NCI-H146 treated with DMSO at 0.1 percent for 48 hours (cell line): ENCODE measurements around the gene RESP18.
A peak's percentile ranks its signal among the peaks of the same experiment; 100 is the strongest.
"Not testable (repeated sequence)": the region's sequence is repeated elsewhere in the genome, so short reads cannot be mapped to it uniquely, and the experiment has no call there.

Experiments
- DNase-seq: peaks from one replicate; lab custom pipeline; 2025; ENCODE audit not compliant: unreplicated experiment; lab: John Stamatoyannopoulos, UW

The RESP18 gene

DNA sequence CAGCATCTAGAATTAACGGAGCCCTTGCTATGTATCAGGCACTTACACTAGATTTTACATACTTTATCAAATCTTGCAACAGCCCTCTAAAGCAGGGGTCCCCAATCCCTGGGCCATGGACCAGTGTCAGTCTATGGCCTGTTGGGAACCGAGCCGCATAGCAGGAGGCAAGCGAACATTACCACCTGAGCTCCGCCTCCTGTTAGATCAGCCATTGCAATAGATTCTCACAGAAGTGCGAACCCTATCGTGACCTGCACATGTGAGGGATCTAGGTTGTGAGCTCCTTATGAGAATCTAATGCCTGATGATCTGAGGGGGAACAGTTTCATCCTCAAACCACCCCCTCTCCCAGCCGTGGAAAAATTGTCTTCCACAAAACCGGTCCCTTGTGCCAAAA, 39.9 kb downstream of the RESP18 start:
- DNase-seq, result no peak

DNA sequence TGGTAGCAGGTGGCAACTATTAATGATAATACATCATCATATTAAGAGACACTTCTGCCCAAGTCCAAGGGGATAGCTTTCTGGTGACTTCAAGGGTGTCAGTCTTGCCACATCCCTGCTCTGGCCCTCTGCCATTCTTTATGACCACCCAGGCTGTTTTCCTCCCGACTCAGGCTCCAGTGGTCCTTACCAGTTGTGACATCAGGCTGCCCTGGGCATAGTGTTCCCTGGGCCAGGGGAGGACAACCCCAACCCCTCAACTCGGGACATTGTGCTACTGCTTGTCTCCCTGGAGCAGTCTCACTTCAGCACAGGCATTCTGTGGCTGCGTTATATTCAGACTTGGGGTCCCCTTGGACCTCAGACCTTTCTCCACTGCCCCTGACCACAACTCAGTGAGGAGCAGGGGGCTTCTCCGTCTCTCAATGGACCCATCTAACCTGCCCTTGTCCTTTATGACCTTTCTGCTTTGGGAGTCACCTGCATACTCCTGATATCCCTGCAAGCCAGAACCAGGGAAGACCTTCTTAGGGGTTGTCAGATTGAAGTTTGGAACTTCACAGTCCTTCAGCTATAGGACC, 40.5 kb downstream of the RESP18 start:
- DNase-seq, result no peak

GRCh38 chr2:219291394-219291793, 41.1 kb downstream of the RESP18 start:
- DNase-seq, result no peak

DNA sequence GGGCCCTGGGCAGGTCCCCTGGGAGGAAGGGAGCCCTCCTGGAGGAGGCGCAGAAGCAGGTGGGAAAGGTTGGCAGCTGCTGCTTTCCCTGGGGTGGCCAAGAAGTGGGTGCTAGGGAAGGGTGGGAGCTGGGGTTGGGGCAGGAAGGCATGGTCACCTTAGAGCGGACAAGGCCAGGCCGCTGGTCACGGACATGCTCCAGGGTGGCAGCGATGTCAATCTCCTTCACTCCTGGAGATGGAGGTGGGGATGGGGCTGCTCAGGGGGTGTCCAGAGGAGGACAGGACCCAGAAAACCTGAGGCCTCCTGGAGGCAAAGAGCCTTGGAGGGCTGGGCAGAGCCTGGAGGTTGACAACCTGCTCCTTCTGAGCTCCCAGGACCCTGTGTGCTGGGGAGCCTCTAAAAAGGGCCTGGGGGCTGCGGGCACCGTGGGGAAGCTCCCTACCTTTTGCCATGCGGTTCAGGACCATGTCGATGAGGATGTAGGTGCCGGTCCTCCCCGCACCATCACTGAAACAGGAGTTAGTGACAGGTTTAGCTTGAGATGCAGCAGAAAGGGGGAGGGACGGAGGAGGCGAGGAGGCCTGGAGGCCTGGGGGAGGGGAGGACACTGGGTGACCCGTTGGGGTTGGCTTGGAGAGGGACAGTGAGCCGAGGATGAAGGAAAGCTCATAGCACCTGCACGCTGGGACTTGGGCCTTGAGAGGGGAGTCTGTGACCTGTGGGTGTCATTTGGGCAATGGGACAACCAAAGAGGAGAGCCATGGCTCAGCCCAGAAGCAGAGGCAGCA, 42.0 kb downstream of the RESP18 start:
- no peak for DNase-seq

DNA sequence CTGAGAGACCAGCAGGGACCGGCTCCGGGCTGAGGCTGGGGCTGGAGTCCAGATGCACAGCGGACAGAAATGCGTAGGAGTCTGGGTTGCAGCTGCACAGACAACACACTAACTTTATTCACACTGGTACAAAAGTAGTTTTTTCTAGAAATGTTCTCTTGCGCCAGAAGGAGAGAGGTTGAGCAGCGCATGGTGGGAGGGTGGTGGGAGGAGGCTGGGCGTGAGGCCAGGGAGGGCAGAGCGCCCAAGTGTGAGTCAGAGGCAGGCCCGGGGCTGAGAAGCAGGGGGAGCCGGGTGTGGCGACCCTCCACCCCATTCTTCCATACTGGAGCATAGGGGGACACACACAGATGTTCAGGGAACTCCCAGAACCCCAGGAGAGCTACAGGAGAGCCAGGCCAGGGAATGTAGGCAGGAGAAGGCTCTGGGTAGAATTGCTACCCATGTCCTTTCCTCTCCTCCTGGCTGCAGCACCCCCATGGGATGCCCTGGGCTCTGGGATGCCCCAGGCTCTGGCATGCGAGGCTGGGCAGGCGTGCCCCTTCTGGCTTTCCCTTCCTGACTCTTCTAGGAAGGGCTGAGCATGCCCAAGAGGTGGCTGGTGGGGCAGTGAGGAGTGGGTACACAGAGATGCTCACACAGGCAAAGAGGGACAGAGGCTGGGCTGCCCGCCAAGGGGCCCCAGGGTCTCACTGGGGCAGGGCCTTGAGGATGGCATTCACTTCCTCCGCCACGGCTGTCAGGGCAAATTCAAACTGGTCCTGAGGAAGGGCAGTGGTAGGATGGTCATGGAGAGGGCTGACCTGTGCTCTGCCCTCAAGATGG, 42.8 kb downstream of the RESP18 start:
- DNase-seq, result no peak

DNA sequence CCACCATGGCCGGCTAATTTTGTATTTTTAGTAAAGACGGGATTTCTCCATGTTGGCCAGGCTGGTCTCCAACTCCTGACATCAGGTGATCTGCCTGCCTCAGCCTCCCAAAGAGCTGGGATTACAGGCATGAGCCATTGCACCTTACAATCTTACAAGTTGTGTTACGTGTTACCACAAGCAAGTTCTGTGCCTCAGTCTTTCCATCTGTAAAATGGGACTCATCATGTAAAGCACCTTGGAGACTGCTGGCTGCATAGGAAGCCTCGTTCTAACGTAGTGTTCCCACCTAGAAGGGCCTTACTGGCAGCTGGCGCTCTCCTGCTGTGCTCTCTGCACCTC, 43.4 kb downstream of the RESP18 start:
- no peak for DNase-seq

DNA sequence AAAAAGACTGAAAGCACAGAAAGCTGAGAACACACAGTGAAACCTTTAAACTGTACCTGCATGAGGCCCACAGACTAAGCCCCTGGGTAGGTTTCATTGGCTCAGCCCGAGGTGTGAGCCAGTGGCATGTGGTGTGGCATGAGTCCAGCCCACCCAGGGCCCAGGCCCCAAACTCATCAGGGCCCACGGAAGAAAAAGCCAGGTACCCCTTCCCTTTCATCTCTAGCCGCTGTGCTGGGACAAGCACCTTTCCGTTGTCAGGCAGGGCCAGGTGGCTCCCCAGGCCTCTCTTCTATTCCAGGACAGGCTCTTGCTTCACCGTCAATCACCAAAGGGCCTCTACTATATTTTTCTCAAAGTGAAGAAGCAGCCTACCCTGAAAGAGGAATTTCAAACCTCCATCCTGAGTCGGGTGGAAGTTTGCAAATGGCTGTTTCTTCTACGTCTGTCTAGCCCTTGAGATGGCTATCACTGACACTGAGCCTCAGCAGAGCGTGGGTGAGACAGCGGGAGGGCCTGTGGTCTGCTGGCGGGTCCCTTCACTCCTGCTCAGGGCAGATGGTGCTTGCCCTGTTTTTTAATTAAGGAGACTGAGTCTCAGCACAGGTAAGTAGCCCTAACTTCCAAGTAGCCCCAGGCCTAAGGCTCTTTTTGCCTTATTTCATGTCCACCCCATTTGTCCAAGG, 44.8 kb downstream of the RESP18 start:
- no peak for DNase-seq

DNA sequence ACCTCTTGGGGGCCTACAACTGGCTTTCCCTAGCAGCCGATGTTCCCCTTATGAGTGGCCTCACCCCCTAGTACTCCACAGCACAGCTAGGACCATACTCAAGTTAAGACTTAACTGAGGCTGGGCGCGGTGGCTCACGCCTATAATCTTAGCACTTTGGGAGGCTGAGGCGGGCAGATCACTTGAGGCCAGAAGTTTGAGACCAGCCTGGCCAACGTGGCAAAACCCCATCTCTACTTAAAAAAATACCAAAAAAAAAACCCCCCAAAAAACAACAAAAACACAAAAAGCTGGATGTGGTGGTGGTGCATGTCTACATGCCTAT, 45.5 kb downstream of the RESP18 start:
- DNase-seq, result not testable (repeated sequence)

DNA sequence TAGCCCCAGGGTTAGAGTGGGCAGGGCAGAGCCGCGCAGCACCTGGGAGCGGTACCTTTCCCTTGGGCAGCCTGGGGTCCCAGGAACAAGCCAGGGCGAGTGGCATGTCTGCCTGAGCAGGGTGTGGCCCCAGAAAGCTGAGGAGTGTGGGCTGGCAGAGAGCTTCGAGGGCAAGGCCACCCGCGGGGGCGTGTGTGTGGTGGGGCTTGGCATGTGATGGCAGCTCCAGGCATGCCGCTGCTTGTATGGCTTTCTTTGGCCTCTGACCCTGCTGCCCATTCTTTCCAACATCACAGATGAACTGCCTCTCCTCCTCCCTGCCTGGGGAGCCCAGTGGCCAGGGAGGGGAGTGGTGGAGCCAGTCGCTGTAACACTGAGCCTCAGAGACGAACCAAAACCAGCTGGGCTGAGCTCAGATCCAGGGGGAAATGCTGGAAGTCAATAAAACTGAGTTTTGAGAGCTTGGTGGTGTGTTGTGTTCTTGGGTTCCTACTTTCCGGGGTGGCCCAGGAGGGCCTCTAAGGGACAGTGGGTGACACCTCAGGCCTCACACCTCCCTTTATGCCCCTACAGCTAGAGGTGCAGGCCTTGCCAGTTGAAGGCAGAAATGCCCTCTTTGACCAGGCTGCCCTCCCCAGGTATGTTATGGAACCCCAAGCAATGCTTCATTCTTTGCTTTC, 46.0 kb downstream of the RESP18 start:
- DNase-seq, result no peak

- DNase-seq, result no peak
These were observed 46.6 kb downstream of the RESP18 start for GRCh38 chr2:219285894-219286425.

GRCh38 chr2:219285373-219285735, 47.2 kb downstream of the RESP18 start:
- DNase-seq, result no peak

GRCh38 chr2:219284501-219285372, 47.8 kb downstream of the RESP18 start:
- no peak for DNase-seq

- no peak for DNase-seq
These were observed 49.5 kb downstream of the RESP18 start for GRCh38 chr2:219282943-219283581.

- DNase-seq, result no peak
These were observed 50.2 kb downstream of the RESP18 start for GRCh38 chr2:219282375-219282774.

DNA sequence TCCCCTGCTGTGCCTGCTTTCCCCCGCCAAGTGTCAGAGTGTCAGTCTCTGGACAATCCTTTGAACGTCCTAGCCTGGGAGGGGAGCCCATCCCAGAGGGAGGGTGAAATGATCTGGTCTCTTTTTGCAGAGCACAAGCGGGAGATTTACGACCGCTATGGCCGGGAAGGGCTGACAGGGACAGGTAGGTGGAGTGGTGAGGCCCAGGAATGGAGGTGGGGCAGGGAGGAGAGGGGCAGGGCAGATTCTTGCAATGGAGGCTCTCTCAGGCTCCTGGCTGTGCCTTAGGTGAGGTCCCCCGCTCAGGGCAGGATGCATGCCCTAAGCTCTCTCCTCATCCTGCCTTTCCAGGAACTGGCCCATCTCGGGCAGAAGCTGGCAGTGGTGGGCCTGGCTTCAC, 51.0 kb downstream of the RESP18 start:
- no peak for DNase-seq

DNA sequence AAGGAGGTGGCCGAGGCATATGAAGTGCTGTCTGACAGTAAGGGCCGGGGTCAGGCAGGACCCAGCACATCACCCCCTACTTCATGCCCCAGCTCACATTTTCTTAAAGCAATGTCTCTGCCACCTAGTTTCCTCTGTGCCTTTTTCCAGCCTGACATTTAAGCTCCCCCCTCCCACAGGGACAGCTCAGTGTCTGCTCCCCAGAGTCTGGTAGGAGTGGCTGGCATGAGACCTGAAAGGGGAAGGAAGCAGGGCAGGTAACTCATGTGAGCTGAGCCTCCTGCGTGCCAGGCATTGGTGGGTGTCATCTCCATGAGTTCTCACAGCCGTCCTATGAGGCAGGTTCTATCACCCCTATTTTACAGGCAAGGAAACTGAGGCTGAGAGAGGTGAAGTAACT, 51.9 kb downstream of the RESP18 start:
- no peak for DNase-seq

DNA sequence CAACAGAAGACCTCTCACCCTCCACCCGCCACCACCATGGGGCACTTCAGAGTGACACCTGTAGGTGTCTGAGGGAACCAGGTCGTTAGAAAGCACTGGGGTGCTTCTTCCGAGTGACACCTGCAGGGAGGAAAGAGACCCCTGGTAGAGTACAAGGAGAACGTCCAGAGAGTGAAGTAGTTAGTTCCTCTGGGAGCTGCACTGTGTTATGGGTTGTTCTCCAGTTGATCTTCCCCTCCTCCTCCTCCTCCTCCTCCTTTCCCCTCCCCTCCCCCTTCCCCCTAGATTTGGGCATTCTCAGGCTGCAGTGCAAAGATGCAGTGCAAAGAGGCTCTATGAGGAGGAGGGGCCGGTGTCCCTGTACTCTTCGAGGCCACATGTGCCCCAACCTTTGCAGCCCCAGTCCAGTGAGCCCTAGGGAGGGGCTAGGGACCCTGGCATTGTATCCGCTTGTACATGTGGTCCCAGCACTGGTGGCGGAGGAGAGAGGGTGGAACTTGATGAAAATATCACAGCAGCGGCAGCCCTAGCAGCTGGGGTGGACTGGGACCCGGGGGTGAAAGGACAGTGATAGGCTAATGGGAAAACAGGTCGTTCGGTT, 52.5 kb downstream of the RESP18 start:
- DNase-seq, result no peak

GRCh38 chr2:219279151-219279915, 53.2 kb downstream of the RESP18 start, which contains the start of gene DNAJB2:
Gene DNAJB2, plus strand, starts transcription at chr2:219279366. Its CDS starts 468 bp downstream, at chr2:219279834.
- peak; percentile 81 for DNase-seq
